Caco-2 (cell line): ENCODE data around the gene CEP131. TPM values are rescaled to one million over a fixed set of nuclear protein-coding genes. Genes with fewer than 3 reads are reported as not detected.
A peak's percentile ranks its signal among the peaks of the same experiment; 100 is the strongest.
"Not testable (repeated sequence)": the region's sequence is repeated elsewhere in the genome, so short reads cannot be mapped to it uniquely, and the experiment has no call there.

Experiments
- BruUV-seq: library from RNA; stranded (reverse); fragments of 400-500 nt; replicated peaks from 2 replicates; lab custom pipeline; 2021; lab: Mats Ljungman, UMichigan
- CTCF ChIA-PET: fragments of 300-600 bp; sonication (Branson Sonifier 250); formaldehyde crosslinking; loops from one replicate; lab custom pipeline; 2022; ENCODE audit warnings: antibody characterized with exemption; lab: Charles Lee
- POLR2A ChIA-PET: fragments of 300-600 bp; sonication (Branson Sonifier 250); formaldehyde crosslinking; loops from one replicate; lab custom pipeline; 2022; ENCODE audit warnings: antibody characterized with exemption; lab: Charles Lee
- DNase-seq, 2 experiments: peaks; one replicate each; pipeline versions ENCODE4 v3.0.0 to v3.0.0-alpha.2; 2020 to 2022
- H3K27me3 ChIP-seq: replicated peaks from 2 replicates; pipeline ENCODE4 v1.6.0; 2011; ENCODE audit warnings: low read length; ENCODE audit not compliant: control insufficient read depth, insufficient read depth
- H3K36me3 ChIP-seq: 2 replicates; pipeline ENCODE4 v1.5.1; 2011; ENCODE audit warnings: low read length; ENCODE audit not compliant: control insufficient read depth, insufficient read depth
- H3K4me1 ChIP-seq: fragments of 250-450 bp; sonication (Bioruptor Pico); 2 replicates; pipeline ENCODE4 v1.5.1; 2020; ENCODE audit warnings: mild to moderate bottlenecking
- H3K4me3 ChIP-seq: 2 replicates; pipeline ENCODE4 v1.5.1; 2011; ENCODE audit warnings: low read depth, mild to moderate bottlenecking, control low read depth, low read length
- H3K9me3 ChIP-seq: fragments of 250-450 bp; sonication (Bioruptor Pico); 2 replicates; pipeline ENCODE4 v1.5.1; 2020; ENCODE audit warnings: mild to moderate bottlenecking, moderate library complexity
- H3K27ac Mint-ChIP-seq: one replicate; pipeline ENCODE4 v1.8.0; 2022; ENCODE audit warnings: mixed read lengths; ENCODE audit not compliant: unreplicated experiment
- H3K27me3 Mint-ChIP-seq: one replicate; pipeline ENCODE4 v1.8.0; 2022; ENCODE audit warnings: mixed read lengths; ENCODE audit not compliant: insufficient read depth, unreplicated experiment
- H3K36me3 Mint-ChIP-seq: one replicate; pipeline ENCODE4 v1.8.0; 2022; ENCODE audit warnings: mild to moderate bottlenecking, mixed read lengths; ENCODE audit not compliant: insufficient read depth, unreplicated experiment
- H3K4me1 Mint-ChIP-seq: one replicate; pipeline ENCODE4 v1.8.0; 2022; ENCODE audit warnings: low read depth, mixed read lengths; ENCODE audit not compliant: unreplicated experiment
- H3K4me3 Mint-ChIP-seq: one replicate; pipeline ENCODE4 v1.8.0; 2022; ENCODE audit warnings: mild to moderate bottlenecking, moderate library complexity, mixed read lengths; ENCODE audit not compliant: unreplicated experiment
- H3K9me3 Mint-ChIP-seq: one replicate; pipeline ENCODE4 v1.8.0; 2022; ENCODE audit warnings: mixed read lengths; ENCODE audit not compliant: unreplicated experiment
- CTCF ChIP-seq, 2 experiments: fragments of 200-600 bp in 1 of 2; IDR thresholded peaks; 1 replicate in 1 of 2; 2 replicates in 1 of 2; pipeline versions ENCODE4 v1.5.1 to v1.8.0; 2011 to 2022; ENCODE audit warnings: antibody characterized with exemption in 1 of 2, control low read depth in 1 of 2, inconsistent platforms in 1 of 2, low read depth in 1 of 2, low read length in 1 of 2, mild to moderate bottlenecking in 1 of 2, moderate library complexity in 1 of 2; ENCODE audit not compliant: insufficient read depth in 1 of 2, severe bottlenecking in 1 of 2, unreplicated experiment in 1 of 2
- intact Hi-C: fragments of 100-400 bp; cut with micrococcal nuclease; formaldehyde crosslinking; loops from one replicate; pipeline ENCODE4 v1.10.0; 2022; ENCODE audit not compliant: unreplicated experiment
- total RNA-seq: library from RNA; stranded (reverse); gene quantifications from 2 replicates; pipeline ENCODE4 v1.2.3, GENCODE V29; 2022

CEP131 gene
- total RNA-seq, 1 experiment from 2014 or later: 28.4 TPM

- Mint-ChIP-seq H3K4me1 (no peaks in the 10 kb centered on the region), H3K27me3 (no peaks in the 10 kb centered on the region), H3K9me3 (no peaks in the 10 kb centered on the region), H3K4me3 (no peak overlapping the region), H3K36me3 (peaks cover 27% of the 10 kb centered on the region), H3K27ac (no peak overlapping the region)
- H3K9me3 ChIP-seq: 0 out of 2 replicates have a peak, but pooled peaks cover 3% of the 10 kb centered on the region
- no peaks in the 10 kb centered on the region for H3K27me3 ChIP-seq
- POLR2A ChIA-PET: no interaction called here
- H3K4me1 ChIP-seq: peaks cover 8% of the 10 kb centered on the region
- no peak for TF ChIP-seq CTCF (IDR thresholded peaks at IDR 0.05; ENCODE audit: insufficient read depth in 1 of 2, low read depth in 1 of 2, low read length in 1 of 2, severe bottlenecking in 1 of 2, unreplicated experiment in 1 of 2)
- peaks cover 5% of the 10 kb centered on the region for H3K36me3 ChIP-seq
- CTCF ChIA-PET: no interaction called here
- TSS peak; percentile 16 for BruUV-seq
- DNase-seq: no peak
- intact Hi-C loops: no loop called here
- no peak overlapping the region for H3K4me3 ChIP-seq
These were observed 5.7 kb upstream of the CEP131 start for GRCh38 chr17:81228420-81228819.

- H3K9me3 Mint-ChIP-seq, intact Hi-C loops, H3K27ac Mint-ChIP-seq, H3K36me3 ChIP-seq, H3K4me3 ChIP-seq, H3K27me3 ChIP-seq, POLR2A ChIA-PET, H3K4me1 ChIP-seq, H3K4me1 Mint-ChIP-seq, BruUV-seq, H3K4me3 Mint-ChIP-seq, DNase-seq, H3K9me3 ChIP-seq, H3K27me3 Mint-ChIP-seq, CTCF ChIA-PET: not testable (repeated sequence)
- H3K36me3 Mint-ChIP-seq: peaks cover 30% of the 10 kb centered on the region
These were observed 4.9 kb upstream of the CEP131 start for GRCh38 chr17:81227630-81228029.

- peak overlapping the region; percentile 90 for H3K27ac Mint-ChIP-seq
- TSS peak; percentile 49 for BruUV-seq
- H3K27me3 Mint-ChIP-seq: no peaks in the 10 kb centered on the region
- H3K9me3 ChIP-seq: 0 out of 2 replicates have a peak, but pooled peaks cover 3% of the 10 kb centered on the region
- peaks cover 9% of the 10 kb centered on the region for H3K4me1 ChIP-seq
- intact Hi-C loops: loop anchor here (1.0 to 5.0 kb wide), 4 partner anchors 16 to 186 kb away; partner anchors contain the start of genes BAHCC1, BAIAP2, NDUFAF8 and TEPSIN
- ChIA-PET POLR2A (no interaction called here), CTCF (no interaction called here)
- no peaks in the 10 kb centered on the region for H3K27me3 ChIP-seq
- H3K36me3 Mint-ChIP-seq: peaks cover 10% of the 10 kb centered on the region
- TF ChIP-seq CTCF (IDR thresholded peaks at IDR 0.05; ENCODE audit: insufficient read depth in 1 of 2, low read depth in 1 of 2, low read length in 1 of 2, severe bottlenecking in 1 of 2, unreplicated experiment in 1 of 2): no peak
- no peaks in the 10 kb centered on the region for H3K4me1 Mint-ChIP-seq
- H3K4me3 ChIP-seq: peak overlapping the region; percentile 70
- H3K36me3 ChIP-seq: no peaks in the 10 kb centered on the region
- DNase-seq: peak in 1 of 2 experiments; percentile 47
- no peaks in the 10 kb centered on the region for H3K9me3 Mint-ChIP-seq
- peak overlapping the region; percentile 80 for H3K4me3 Mint-ChIP-seq
These were observed 981 bp upstream of the CEP131 start for GRCh38 chr17:81223762-81224130.
